T-helper 1 cell treated with Interleukin-12 subunit alpha and Interleukin-12 subunit beta and Interleukin-4 antibody, amounts not matched to agents 30 μg/mL and 1 μg/mL, for 36 hours (primary cell): ENCODE measurements around the gene OR2K2.
"Not testable (repeated sequence)": the region's sequence is repeated elsewhere in the genome, so short reads cannot be mapped to it uniquely, and the experiment has no call there.

ENCODE experiments used
- H3K27ac Mint-ChIP-seq: one replicate; pipeline ENCODE4 v1.8.0; 2021; ENCODE audit warnings: mild to moderate bottlenecking, mixed read lengths
- H3K27me3 Mint-ChIP-seq: one replicate; pipeline ENCODE4 v1.8.0; 2021; ENCODE audit warnings: low read depth, mixed read lengths
- H3K36me3 Mint-ChIP-seq: one replicate; pipeline ENCODE4 v1.8.0; 2021; ENCODE audit warnings: low read depth, mixed read lengths
- H3K4me1 Mint-ChIP-seq: one replicate; pipeline ENCODE4 v1.8.0; 2021; ENCODE audit warnings: low read depth, mixed read lengths
- H3K4me3 Mint-ChIP-seq: one replicate; pipeline ENCODE4 v1.8.0; 2021; ENCODE audit warnings: mild to moderate bottlenecking, moderate library complexity, mixed read lengths
- H3K9me3 Mint-ChIP-seq: one replicate; pipeline ENCODE4 v1.8.0; 2021; ENCODE audit warnings: mixed read lengths

The OR2K2 gene

DNA sequence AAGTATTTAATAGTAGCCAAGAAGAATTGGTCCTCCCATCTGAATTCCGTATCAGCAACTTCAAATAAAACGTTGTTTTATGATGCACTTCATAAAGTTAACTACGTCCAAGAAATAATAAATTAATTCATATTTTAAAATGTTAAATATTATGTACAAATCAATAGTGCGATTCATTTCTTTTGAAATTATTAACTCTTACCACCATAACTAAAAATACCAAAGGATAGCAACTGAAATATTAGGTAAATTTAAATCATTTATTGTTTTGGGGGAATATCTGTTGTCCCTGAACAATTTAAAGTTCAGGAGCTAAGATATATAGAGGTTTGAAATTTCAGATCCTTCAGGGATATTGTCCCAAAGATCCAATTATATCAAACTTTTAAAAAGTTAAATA lies at the start of gene OR2K2:
TSS of gene OR2K2 (minus strand) at position 101 of the 400 bp plus-strand sequence. CDS start 1,791 bp downstream, outside the sequence.
- Mint-ChIP-seq H3K36me3 (no peaks in the 10 kb centered on the region), H3K27me3 (peaks cover 15% of the 10 kb centered on the region), H3K9me3 (peaks cover 4% of the 10 kb centered on the region), H3K4me1 (no peaks in the 10 kb centered on the region), H3K4me3 (no peak within 1 kb of the TSS), H3K27ac (no peak within 1 kb of the TSS)

- H3K36me3 Mint-ChIP-seq = peaks cover 55% of the 10 kb centered on the region
- H3K9me3 Mint-ChIP-seq = no peaks in the 10 kb centered on the region
- H3K27me3 Mint-ChIP-seq = no peaks in the 10 kb centered on the region
- H3K4me3 Mint-ChIP-seq = no peak overlapping the region
- H3K27ac Mint-ChIP-seq = no peak overlapping the region
- H3K4me1 Mint-ChIP-seq = no peaks in the 10 kb centered on the region
These were observed 46.0 kb upstream of the OR2K2 start for GRCh38 chr9:111375817-111376564.

DNA sequence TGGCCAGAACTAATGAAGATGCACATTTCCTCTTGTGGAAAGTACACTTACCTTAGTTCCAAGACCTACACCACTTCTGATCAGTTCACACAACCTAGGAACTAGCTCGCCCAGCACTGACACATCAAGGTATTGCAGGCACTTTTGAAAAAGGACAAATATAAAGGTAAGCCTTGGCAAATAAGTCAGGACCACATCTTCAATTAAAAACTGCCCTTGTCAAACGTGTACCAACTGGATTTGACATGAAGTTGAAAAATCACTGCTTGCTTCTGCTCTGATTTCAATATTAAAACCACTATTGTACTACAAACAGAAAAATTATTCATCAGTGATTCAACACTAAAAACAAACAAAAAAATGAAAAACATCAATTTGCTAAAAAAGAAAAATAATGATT lies 45.0 kb upstream of the OR2K2 start:
- Mint-ChIP-seq H3K4me1 (no peaks in the 10 kb centered on the region), H3K27me3 (no peaks in the 10 kb centered on the region), H3K27ac (no peak overlapping the region), H3K36me3 (peaks cover 58% of the 10 kb centered on the region), H3K4me3 (no peak overlapping the region), H3K9me3 (no peaks in the 10 kb centered on the region)

DNA sequence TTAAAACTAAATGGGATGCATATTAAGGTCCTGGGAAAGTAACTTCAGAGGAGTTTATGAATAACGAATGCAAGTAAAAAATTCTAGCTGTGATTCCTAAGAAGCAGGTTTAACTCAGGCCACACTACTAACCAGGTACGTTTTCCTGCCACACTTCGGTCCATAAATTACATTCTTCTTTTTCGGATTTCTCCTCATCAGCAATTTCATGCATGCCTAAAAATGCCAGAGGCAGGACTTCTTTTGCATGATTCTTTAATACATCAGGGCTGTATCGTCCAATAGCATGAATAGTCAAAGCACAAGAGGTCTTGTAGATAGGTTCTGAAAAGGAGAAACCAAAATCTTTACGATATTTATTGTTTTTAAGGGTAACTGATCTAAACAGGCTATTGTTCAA lies 42.3 kb upstream of the OR2K2 start:
- no peaks in the 10 kb centered on the region for H3K27me3 Mint-ChIP-seq
- no peak overlapping the region for H3K27ac Mint-ChIP-seq
- no peak overlapping the region for H3K4me3 Mint-ChIP-seq
- peaks cover 59% of the 10 kb centered on the region for H3K36me3 Mint-ChIP-seq
- H3K9me3 Mint-ChIP-seq = no peaks in the 10 kb centered on the region
- no peaks in the 10 kb centered on the region for H3K4me1 Mint-ChIP-seq

GRCh38 chr9:111366978-111367377 lies 37.0 kb upstream of the OR2K2 start:
- Mint-ChIP-seq H3K27me3 (no peaks in the 10 kb centered on the region), H3K27ac (no peak overlapping the region)

GRCh38 chr9:111362526-111362925 lies 32.5 kb upstream of the OR2K2 start:
- Mint-ChIP-seq H3K9me3 (no peaks in the 10 kb centered on the region), H3K4me1 (peaks cover 1% of the 10 kb centered on the region), H3K27me3 (no peaks in the 10 kb centered on the region), H3K36me3 (peaks cover 38% of the 10 kb centered on the region), H3K4me3 (no peak overlapping the region), H3K27ac (no peak overlapping the region)

More at GRCh38 chr9:111366978-111367377, 37.0 kb upstream of the OR2K2 start:
- Mint-ChIP-seq H3K9me3 (no peaks in the 10 kb centered on the region), H3K36me3 (peaks cover 62% of the 10 kb centered on the region), H3K4me3 (no peak overlapping the region), H3K4me1 (peaks cover 1% of the 10 kb centered on the region)

GRCh38 chr9:111360881-111361280 lies 30.9 kb upstream of the OR2K2 start:
- no peak overlapping the region for H3K27ac Mint-ChIP-seq
- H3K27me3 Mint-ChIP-seq = no peaks in the 10 kb centered on the region
- peaks cover 4% of the 10 kb centered on the region for H3K4me1 Mint-ChIP-seq
- H3K9me3 Mint-ChIP-seq = no peaks in the 10 kb centered on the region
- H3K36me3 Mint-ChIP-seq = peaks cover 31% of the 10 kb centered on the region
- no peak overlapping the region for H3K4me3 Mint-ChIP-seq

- no peaks in the 10 kb centered on the region for H3K27me3 Mint-ChIP-seq
- peaks cover 5% of the 10 kb centered on the region for H3K4me1 Mint-ChIP-seq
- H3K36me3 Mint-ChIP-seq = peaks cover 5% of the 10 kb centered on the region
- H3K9me3 Mint-ChIP-seq = no peaks in the 10 kb centered on the region
- no peak overlapping the region for H3K4me3 Mint-ChIP-seq
- no peak overlapping the region for H3K27ac Mint-ChIP-seq
These were observed 26.6 kb upstream of the OR2K2 start for GRCh38 chr9:111356481-111357244.

DNA sequence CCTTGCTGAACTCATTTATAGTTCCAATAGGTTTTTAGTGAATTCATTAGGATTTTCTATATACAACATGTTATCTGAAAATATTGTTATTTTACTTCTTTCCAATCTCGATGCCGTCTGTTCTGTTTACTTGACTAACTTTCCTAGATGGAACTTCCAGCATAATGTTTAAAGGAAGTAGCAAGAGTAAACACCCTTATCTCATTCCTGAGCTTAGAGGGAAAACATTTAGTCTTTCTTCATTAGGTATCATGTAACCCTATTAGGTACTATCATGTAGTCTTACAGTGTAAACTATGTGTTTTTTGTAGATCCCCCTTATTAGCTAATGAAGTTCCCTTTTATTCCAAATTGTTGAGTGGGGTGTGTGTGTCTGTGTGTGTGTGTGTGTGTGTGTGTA lies 22.5 kb upstream of the OR2K2 start:
- H3K27me3 Mint-ChIP-seq = peaks cover 10% of the 10 kb centered on the region
- peaks cover 5% of the 10 kb centered on the region for H3K4me1 Mint-ChIP-seq
- H3K9me3 Mint-ChIP-seq = no peaks in the 10 kb centered on the region
- H3K36me3 Mint-ChIP-seq = no peaks in the 10 kb centered on the region
- H3K4me3 Mint-ChIP-seq = no peak overlapping the region
- no peak overlapping the region for H3K27ac Mint-ChIP-seq

GRCh38 chr9:111350556-111350955 lies 20.5 kb upstream of the OR2K2 start:
- Mint-ChIP-seq H3K4me3 (no peak overlapping the region), H3K27ac (no peak overlapping the region), H3K36me3 (no peaks in the 10 kb centered on the region), H3K4me1 (peaks cover 2% of the 10 kb centered on the region), H3K27me3 (peaks cover 14% of the 10 kb centered on the region), H3K9me3 (no peaks in the 10 kb centered on the region)

- peaks cover 2% of the 10 kb centered on the region for H3K4me1 Mint-ChIP-seq
- no peaks in the 10 kb centered on the region for H3K36me3 Mint-ChIP-seq
- no peaks in the 10 kb centered on the region for H3K9me3 Mint-ChIP-seq
- peaks cover 16% of the 10 kb centered on the region for H3K27me3 Mint-ChIP-seq
- H3K4me3 Mint-ChIP-seq = no peak overlapping the region
- no peak overlapping the region for H3K27ac Mint-ChIP-seq
These were observed 19.7 kb upstream of the OR2K2 start for GRCh38 chr9:111349766-111350165.

DNA sequence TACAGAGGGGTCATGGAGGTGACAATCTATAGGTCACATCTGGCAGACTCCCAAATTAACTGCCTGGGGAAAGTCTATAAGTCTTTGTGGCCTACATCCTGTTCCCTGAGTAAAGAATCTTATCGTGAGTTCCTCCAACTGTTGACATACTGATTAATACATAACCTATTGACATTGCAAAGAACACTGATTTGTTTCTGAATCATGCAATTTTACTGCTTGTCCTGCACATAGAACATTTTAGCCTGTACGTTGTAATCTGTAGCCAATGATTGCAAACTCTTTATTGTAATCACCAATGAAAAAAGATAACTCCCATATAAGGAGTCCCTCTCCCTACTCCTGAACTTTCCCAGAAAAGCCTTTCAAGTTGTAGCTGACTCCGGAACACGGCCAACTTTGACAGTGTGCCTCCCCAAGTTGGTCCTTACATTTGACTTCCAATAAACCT lies 18.8 kb upstream of the OR2K2 start:
- no peak overlapping the region for H3K4me3 Mint-ChIP-seq
- H3K27ac Mint-ChIP-seq = no peak overlapping the region
- no peaks in the 10 kb centered on the region for H3K9me3 Mint-ChIP-seq
- H3K4me1 Mint-ChIP-seq = peaks cover 2% of the 10 kb centered on the region
- no peaks in the 10 kb centered on the region for H3K36me3 Mint-ChIP-seq
- H3K27me3 Mint-ChIP-seq = peaks cover 16% of the 10 kb centered on the region

- H3K4me3 Mint-ChIP-seq, H3K27ac Mint-ChIP-seq, H3K4me1 Mint-ChIP-seq, H3K36me3 Mint-ChIP-seq: not testable (repeated sequence)
- peaks cover 11% of the 10 kb centered on the region for H3K27me3 Mint-ChIP-seq
- H3K9me3 Mint-ChIP-seq = peaks cover 15% of the 10 kb centered on the region
These were observed 4.4 kb upstream of the OR2K2 start for GRCh38 chr9:111334318-111334863.

DNA sequence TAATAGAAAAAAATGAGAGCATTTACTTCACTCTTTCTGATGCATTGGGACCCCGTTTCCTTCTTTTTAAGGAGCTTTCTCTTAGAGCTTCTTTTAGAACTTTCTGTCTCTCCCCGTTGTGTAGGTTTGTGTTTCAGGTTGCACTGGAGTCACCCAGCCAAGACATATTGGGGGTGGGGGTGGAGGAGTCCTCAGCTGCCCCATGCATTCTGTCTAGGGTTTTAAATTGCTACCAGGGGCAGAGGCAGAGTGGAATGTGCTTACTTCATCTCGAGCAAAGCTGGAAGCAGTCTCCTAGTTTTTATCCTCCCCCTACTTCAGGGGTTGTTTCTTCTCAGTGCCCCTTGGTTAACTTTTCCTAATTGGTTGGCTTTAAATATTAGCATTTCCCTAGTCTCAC lies 9.4 kb downstream of the OR2K2 start:
- Mint-ChIP-seq H3K36me3 (no peaks in the 10 kb centered on the region), H3K4me3 (no peak overlapping the region), H3K27me3 (no peaks in the 10 kb centered on the region), H3K9me3 (peaks cover 5% of the 10 kb centered on the region), H3K4me1 (no peaks in the 10 kb centered on the region), H3K27ac (no peak overlapping the region)

GRCh38 chr9:111316796-111317195 lies 13.2 kb downstream of the OR2K2 start:
- H3K27ac Mint-ChIP-seq = no peak overlapping the region
- H3K9me3 Mint-ChIP-seq = peaks cover 5% of the 10 kb centered on the region
- H3K27me3 Mint-ChIP-seq = no peaks in the 10 kb centered on the region
- H3K4me1 Mint-ChIP-seq = no peaks in the 10 kb centered on the region
- H3K4me3 Mint-ChIP-seq = no peak overlapping the region
- no peaks in the 10 kb centered on the region for H3K36me3 Mint-ChIP-seq
